ENCODE data around the gene MAP3K20. TPM values are rescaled to one million over a fixed set of nuclear protein-coding genes. Genes with fewer than 3 reads are reported as not detected.
"Not testable (repeated sequence)": the region's sequence is repeated elsewhere in the genome, so short reads cannot be mapped to it uniquely, and the experiment has no call there.

MAP3K20 gene
- total RNA-seq, 2 experiments from 2014 or later = 11.0 to 11.9 TPM

- no peak overlapping the region for H3K4me3 Mint-ChIP-seq
- H3K27ac Mint-ChIP-seq = no peak overlapping the region
- H3K36me3 Mint-ChIP-seq = no peaks in the 10 kb centered on the region
- H3K9me3 Mint-ChIP-seq = peaks cover 2% of the 10 kb centered on the region
- DNase-seq = no peak
- H3K4me1 Mint-ChIP-seq = no peaks in the 10 kb centered on the region
- peaks cover 5% of the 10 kb centered on the region for H3K27me3 Mint-ChIP-seq
These were observed 88.8 kb downstream of the MAP3K20 start for GRCh38 chr2:173164396-173164795.

- Mint-ChIP-seq H3K9me3 (peaks cover 2% of the 10 kb centered on the region), H3K4me1 (no peaks in the 10 kb centered on the region), H3K27ac (no peak overlapping the region), H3K36me3 (no peaks in the 10 kb centered on the region), H3K27me3 (peaks cover 5% of the 10 kb centered on the region), H3K4me3 (no peak overlapping the region)
- DNase-seq = no peak
These were observed 90.0 kb downstream of the MAP3K20 start for GRCh38 chr2:173165443-173166238.

- H3K36me3 Mint-ChIP-seq = peaks cover 5% of the 10 kb centered on the region
- DNase-seq = no peak
- no peaks in the 10 kb centered on the region for H3K4me1 Mint-ChIP-seq
- peaks cover 14% of the 10 kb centered on the region for H3K27me3 Mint-ChIP-seq
- no peak overlapping the region for H3K27ac Mint-ChIP-seq
- no peak overlapping the region for H3K4me3 Mint-ChIP-seq
- H3K9me3 Mint-ChIP-seq = peaks cover 3% of the 10 kb centered on the region
These were observed 95.7 kb downstream of the MAP3K20 start for GRCh38 chr2:173171321-173171720.

GRCh38 chr2:173171924-173172643 lies 96.4 kb downstream of the MAP3K20 start:
- Mint-ChIP-seq H3K9me3 (peaks cover 3% of the 10 kb centered on the region), H3K27me3 (peaks cover 17% of the 10 kb centered on the region), H3K4me3 (no peak overlapping the region), H3K27ac (no peak overlapping the region), H3K36me3 (peaks cover 5% of the 10 kb centered on the region), H3K4me1 (no peaks in the 10 kb centered on the region)
- DNase-seq = no peak

- peaks cover 22% of the 10 kb centered on the region for H3K27me3 Mint-ChIP-seq
- not testable (repeated sequence) for H3K4me3 Mint-ChIP-seq, H3K27ac Mint-ChIP-seq, H3K36me3 Mint-ChIP-seq, H3K4me1 Mint-ChIP-seq, DNase-seq, H3K9me3 Mint-ChIP-seq
These were observed 98.7 kb downstream of the MAP3K20 start for GRCh38 chr2:173174339-173174738.

- H3K27me3 Mint-ChIP-seq = peaks cover 22% of the 10 kb centered on the region
- H3K27ac Mint-ChIP-seq = no peak overlapping the region
- no peak overlapping the region for H3K4me3 Mint-ChIP-seq
- DNase-seq = no peak
- peaks cover 5% of the 10 kb centered on the region for H3K36me3 Mint-ChIP-seq
- H3K4me1 Mint-ChIP-seq = no peaks in the 10 kb centered on the region
- H3K9me3 Mint-ChIP-seq = peaks cover 3% of the 10 kb centered on the region
These were observed 99.6 kb downstream of the MAP3K20 start for GRCh38 chr2:173175222-173175621.

- Mint-ChIP-seq H3K27ac (no peak overlapping the region), H3K4me1 (no peaks in the 10 kb centered on the region), H3K36me3 (no peaks in the 10 kb centered on the region)
These were observed 106.3 kb downstream of the MAP3K20 start for GRCh38 chr2:173181982-173182381.

GRCh38 chr2:173184031-173185004 lies 108.7 kb downstream of the MAP3K20 start:
- H3K27me3 Mint-ChIP-seq = peaks cover 19% of the 10 kb centered on the region
- peaks cover 2% of the 10 kb centered on the region for H3K9me3 Mint-ChIP-seq
- H3K36me3 Mint-ChIP-seq = no peaks in the 10 kb centered on the region
- H3K4me3 Mint-ChIP-seq = no peak overlapping the region
- no peak overlapping the region for H3K27ac Mint-ChIP-seq
- no peaks in the 10 kb centered on the region for H3K4me1 Mint-ChIP-seq
- DNase-seq = no peak

More at GRCh38 chr2:173181982-173182381, 106.3 kb downstream of the MAP3K20 start:
- Mint-ChIP-seq H3K27me3 (peaks cover 21% of the 10 kb centered on the region), H3K4me3 (no peak overlapping the region), H3K9me3 (peaks cover 2% of the 10 kb centered on the region)
- DNase-seq = no peak

- no peaks in the 10 kb centered on the region for H3K36me3 Mint-ChIP-seq
- H3K4me1 Mint-ChIP-seq = no peaks in the 10 kb centered on the region
- no peak overlapping the region for H3K27ac Mint-ChIP-seq
- H3K9me3 Mint-ChIP-seq = peaks cover 2% of the 10 kb centered on the region
- no peak for DNase-seq
- H3K4me3 Mint-ChIP-seq = no peak overlapping the region
- peaks cover 19% of the 10 kb centered on the region for H3K27me3 Mint-ChIP-seq
These were observed 109.8 kb downstream of the MAP3K20 start for GRCh38 chr2:173185437-173185836.

GRCh38 chr2:173187941-173188788 lies 112.5 kb downstream of the MAP3K20 start:
- no peak for DNase-seq
- H3K36me3 Mint-ChIP-seq = no peaks in the 10 kb centered on the region
- H3K4me3 Mint-ChIP-seq = no peak overlapping the region
- peaks cover 16% of the 10 kb centered on the region for H3K27me3 Mint-ChIP-seq
- H3K27ac Mint-ChIP-seq = no peak overlapping the region
- H3K4me1 Mint-ChIP-seq = no peaks in the 10 kb centered on the region
- H3K9me3 Mint-ChIP-seq = no peaks in the 10 kb centered on the region

- DNase-seq = no peak
- no peaks in the 10 kb centered on the region for H3K36me3 Mint-ChIP-seq
- no peak overlapping the region for H3K27ac Mint-ChIP-seq
- no peaks in the 10 kb centered on the region for H3K9me3 Mint-ChIP-seq
- no peaks in the 10 kb centered on the region for H3K4me1 Mint-ChIP-seq
- H3K27me3 Mint-ChIP-seq = peaks cover 11% of the 10 kb centered on the region
- H3K4me3 Mint-ChIP-seq = no peak overlapping the region
These were observed 116.0 kb downstream of the MAP3K20 start for GRCh38 chr2:173191601-173192000.

GRCh38 chr2:173192071-173192470 lies 116.4 kb downstream of the MAP3K20 start:
- Mint-ChIP-seq H3K27me3 (peaks cover 11% of the 10 kb centered on the region), H3K36me3 (no peaks in the 10 kb centered on the region), H3K27ac (no peak overlapping the region)

GRCh38 chr2:173193925-173194324 lies 118.3 kb downstream of the MAP3K20 start:
- Mint-ChIP-seq H3K4me1 (no peaks in the 10 kb centered on the region), H3K36me3 (no peaks in the 10 kb centered on the region), H3K9me3 (no peaks in the 10 kb centered on the region), H3K27me3 (peaks cover 7% of the 10 kb centered on the region), H3K4me3 (no peak overlapping the region), H3K27ac (no peak overlapping the region)
- no peak for DNase-seq

More at GRCh38 chr2:173192071-173192470, 116.4 kb downstream of the MAP3K20 start:
- Mint-ChIP-seq H3K9me3 (no peaks in the 10 kb centered on the region), H3K4me3 (no peak overlapping the region), H3K4me1 (no peaks in the 10 kb centered on the region)
- no peak for DNase-seq

- Mint-ChIP-seq H3K4me3 (no peak overlapping the region), H3K36me3 (no peaks in the 10 kb centered on the region), H3K27ac (no peak overlapping the region), H3K9me3 (no peaks in the 10 kb centered on the region), H3K27me3 (peaks cover 7% of the 10 kb centered on the region), H3K4me1 (no peaks in the 10 kb centered on the region)
- no peak for DNase-seq
These were observed 119.5 kb downstream of the MAP3K20 start for GRCh38 chr2:173195100-173195499.

Measured in activated naive CD8-positive, alpha-beta T cell treated with anti-CD3 and anti-CD28 coated beads for 36 hours (primary cell).